Muscle layer of duodenum (tissue), 2 donors: ENCODE measurements around the gene OR2T34.
"Not testable (repeated sequence)": the region's sequence is repeated elsewhere in the genome, so short reads cannot be mapped to it uniquely, and the experiment has no call there.

Experiments
- H3K27ac ChIP-seq: one replicate; pipeline ENCODE4 v1.7.0; 2013; ENCODE audit warnings: mild to moderate bottlenecking, low read length
- H3K27me3 ChIP-seq: one replicate; pipeline ENCODE4 v1.7.0; 2013; ENCODE audit warnings: low read depth, mild to moderate bottlenecking, control low read depth, low read length
- H3K36me3 ChIP-seq, 2 donors: one replicate each; pipeline ENCODE4 v1.7.0; 2013; ENCODE audit warnings: low read length in 2 of 2, control low read depth in 1 of 2, mild to moderate bottlenecking in 1 of 2; ENCODE audit not compliant: insufficient read depth in 2 of 2, control insufficient read depth in 1 of 2
- H3K4me1 ChIP-seq, 2 donors: one replicate each; pipeline ENCODE4 v1.7.0; 2013; ENCODE audit warnings: low read length in 2 of 2, mild to moderate bottlenecking in 2 of 2, control low read depth in 1 of 2, moderate library complexity in 1 of 2; ENCODE audit not compliant: insufficient read depth in 2 of 2, control insufficient read depth in 1 of 2
- H3K4me3 ChIP-seq, 2 donors: one replicate each; pipeline ENCODE4 v1.7.0; 2013; ENCODE audit warnings: low read length in 2 of 2, low read depth in 1 of 2, mild to moderate bottlenecking in 1 of 2
- H3K9me3 ChIP-seq, 2 donors: one replicate each; pipeline ENCODE4 v1.7.0; 2013; ENCODE audit warnings: low read length in 2 of 2, control low read depth in 1 of 2, mild to moderate bottlenecking in 1 of 2; ENCODE audit not compliant: control insufficient read depth in 1 of 2
- donor health status: healthy.

Gene OR2T34

GRCh38 chr1:248547383-248547782 lies 27.2 kb downstream of the OR2T34 start:
- not testable (repeated sequence) for H3K27ac ChIP-seq, H3K9me3 ChIP-seq, H3K36me3 ChIP-seq, H3K27me3 ChIP-seq, H3K4me1 ChIP-seq, H3K4me3 ChIP-seq

- H3K36me3 ChIP-seq, H3K4me3 ChIP-seq, H3K4me1 ChIP-seq, H3K27ac ChIP-seq, H3K27me3 ChIP-seq, H3K9me3 ChIP-seq: not testable (repeated sequence)
Measured at GRCh38 chr1:248537449-248537848, 37.1 kb downstream of the OR2T34 start.
